GM19025 (cell line): ENCODE results near the gene DYNLL2.
"Not testable (repeated sequence)": the region's sequence is repeated elsewhere in the genome, so short reads cannot be mapped to it uniquely, and the experiment has no call there.

Experiments used
- ATAC-seq: cut with Tn5 transposase; IDR thresholded peaks from one replicate; pipeline ENCODE4 v1.9.1; 2021; ENCODE audit warnings: mild to moderate bottlenecking, low read depth, moderate library complexity; ENCODE audit not compliant: unreplicated experiment

DYNLL2 gene

DNA sequence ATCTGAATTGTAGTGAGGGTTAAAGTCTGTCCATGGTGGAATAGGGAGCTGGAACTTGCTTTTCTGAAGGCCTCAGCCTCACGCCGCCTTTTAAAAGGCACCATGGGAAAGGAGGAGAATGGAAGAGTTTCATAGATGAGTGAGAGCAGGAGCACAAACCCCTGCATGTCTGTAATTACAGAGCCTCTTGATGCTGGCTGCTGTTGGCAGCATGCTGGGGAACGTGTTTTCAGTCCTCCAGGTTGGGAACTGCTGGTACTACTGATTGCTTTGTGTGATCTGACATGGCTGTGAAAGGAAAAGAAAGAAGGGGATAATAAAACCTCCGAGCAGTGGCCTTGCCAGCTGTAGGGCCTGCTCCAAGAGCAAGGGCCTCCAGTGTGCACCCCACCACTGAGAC lies 16.8 kb upstream of the DYNLL2 start:
- ATAC-seq = no peak

DNA sequence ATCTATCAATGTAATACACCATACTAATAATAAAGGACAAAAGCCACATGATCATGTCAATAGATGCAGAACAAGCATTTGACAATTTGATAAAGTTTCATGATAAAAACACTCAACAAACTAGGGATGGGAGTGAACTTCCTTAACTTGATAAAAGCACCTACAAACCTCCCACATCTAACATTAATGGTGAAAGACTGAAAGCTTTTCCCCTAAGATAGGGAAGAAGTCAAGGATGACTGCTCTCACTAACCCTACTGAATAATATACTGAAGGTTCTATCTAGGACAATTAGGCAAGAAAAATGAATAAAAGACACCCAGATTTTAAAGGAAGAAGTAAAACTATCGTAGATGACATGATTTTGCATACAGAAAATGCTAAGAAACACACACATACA lies 10.4 kb upstream of the DYNLL2 start:
- ATAC-seq = no peak

DNA sequence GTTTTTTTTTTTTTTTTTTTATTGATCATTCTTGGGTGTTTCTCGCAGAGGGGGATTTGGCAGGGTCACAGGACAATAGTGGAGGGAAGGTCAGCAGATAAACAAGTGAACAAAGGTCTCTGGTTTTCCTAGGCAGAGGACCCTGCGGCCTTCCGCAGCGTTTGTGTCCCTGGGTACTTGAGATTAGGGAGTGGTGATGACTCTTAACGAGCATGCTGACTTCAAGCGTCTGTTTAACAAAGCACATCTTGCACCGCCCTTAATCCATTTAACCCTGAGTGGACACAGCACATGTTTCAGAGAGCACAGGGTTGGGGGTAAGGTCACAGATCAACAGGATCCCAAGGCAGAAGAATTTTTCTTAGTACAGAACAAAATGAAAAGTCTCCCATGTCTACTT lies 10.0 kb upstream of the DYNLL2 start:
- ATAC-seq = not testable (repeated sequence)

DNA sequence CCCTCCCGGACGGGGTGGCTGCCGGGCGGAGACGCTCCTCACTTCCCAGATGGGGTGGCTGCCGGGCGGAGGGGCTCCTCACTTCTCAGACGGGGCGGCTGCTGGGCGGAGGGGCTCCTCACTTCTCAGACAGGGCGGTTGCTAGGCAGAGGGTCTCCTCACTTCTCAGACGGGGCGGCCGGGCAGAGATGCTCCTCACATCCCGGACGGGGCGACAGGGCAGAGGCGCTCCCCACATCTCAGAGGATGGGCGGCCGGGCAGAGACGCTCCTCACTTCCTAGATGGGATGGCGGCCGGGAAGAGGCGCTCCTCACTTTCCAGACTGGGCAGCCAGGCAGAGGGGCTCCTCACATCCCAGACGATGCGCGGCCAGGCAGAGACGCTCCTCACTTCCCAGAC lies 8.8 kb upstream of the DYNLL2 start:
- not testable (repeated sequence) for ATAC-seq

DNA sequence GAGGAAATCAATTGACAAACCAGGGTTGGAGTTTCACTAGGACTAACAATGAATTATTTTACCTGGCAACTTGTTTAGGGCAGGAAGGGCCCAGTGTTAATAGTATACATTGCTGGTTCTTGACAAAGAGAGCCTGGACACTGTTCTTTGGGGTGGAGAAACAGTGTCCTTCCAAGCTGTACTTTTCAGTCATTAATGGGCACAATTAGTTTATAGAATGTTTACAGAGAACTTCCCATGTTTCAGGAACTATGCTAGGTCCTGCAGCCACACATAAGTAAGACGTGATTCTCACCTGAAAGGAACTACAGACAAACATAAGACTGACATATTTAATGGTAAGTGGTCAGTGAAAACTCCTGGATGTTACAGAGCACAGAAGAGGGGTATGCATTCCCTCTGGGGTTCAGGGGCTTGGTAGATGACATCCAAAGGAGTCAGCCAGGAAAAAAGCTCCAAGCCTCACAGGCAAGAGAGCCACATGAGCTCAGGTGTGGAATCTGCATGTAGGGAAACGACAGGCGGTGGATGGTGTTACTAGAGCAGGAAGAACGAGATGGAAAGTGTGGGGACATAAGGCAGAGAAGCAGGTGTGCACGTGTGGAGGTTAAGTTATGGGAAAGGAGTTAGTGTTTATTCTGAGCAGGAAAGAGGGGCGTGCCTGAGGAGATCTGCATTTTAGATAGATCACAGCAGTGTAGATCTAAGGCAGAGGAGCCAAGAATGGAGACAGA lies 3.8 kb upstream of the DYNLL2 start:
- ATAC-seq = no peak

DNA sequence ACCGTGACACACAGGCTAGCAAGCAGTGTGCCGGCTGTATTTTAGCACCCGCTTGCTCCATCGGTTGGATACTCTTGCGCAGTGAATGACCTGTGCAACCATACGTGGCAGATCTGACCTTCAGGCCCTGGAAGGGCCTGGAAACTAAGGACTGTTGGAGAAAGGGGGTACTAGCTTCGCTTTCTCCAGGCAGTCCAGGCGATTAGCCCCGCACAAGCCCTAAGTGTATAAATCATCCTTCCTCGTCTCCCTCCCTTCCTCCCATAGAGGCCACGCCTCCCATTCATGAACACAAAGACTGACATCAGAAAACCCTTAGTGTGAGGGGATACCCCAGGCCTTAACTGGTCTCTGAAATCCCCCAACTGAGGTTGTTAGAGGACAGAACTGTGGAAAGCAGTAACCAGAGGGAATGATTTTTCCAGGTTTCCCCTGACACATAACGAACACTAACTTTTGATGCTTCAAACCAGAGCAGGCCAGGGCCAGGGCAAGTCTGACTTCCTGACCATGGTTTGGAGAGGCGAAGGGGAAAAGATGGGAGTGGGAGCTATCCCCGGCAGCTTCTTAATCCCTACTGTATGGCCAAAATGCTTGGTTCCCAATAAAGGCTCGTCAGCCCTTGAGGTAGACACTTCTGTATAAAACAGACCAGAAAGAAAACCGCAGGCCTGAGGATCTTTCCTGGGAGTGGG lies 1.4 kb upstream of the DYNLL2 start:
- no peak for ATAC-seq

DNA sequence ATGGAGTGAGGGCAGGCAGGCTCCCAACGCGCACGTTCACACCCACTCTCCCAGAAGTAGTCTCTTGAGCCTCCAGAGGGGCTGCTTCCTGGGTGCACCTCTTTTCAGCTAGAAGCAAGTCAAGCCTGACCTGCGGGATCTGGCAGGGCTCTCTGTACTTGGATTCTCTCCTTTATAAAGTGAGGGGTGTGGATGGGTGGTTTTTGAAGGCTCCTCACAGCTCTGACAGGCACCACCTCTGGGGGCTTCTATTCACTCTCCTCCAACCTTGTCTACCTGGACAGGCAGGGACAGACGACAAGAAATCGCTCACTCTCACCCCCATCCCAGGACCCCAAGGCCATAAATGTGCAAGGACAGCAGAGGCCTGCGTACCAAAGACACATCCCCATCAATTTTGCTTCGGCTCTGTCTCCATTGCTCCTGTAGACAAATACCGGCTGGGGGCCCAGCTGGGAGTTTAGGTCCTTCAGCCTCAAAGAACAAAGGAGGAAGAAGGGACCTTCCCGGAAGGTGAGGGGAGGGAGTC lies 814 bp upstream of the DYNLL2 start:
- ATAC-seq = no peak

DNA sequence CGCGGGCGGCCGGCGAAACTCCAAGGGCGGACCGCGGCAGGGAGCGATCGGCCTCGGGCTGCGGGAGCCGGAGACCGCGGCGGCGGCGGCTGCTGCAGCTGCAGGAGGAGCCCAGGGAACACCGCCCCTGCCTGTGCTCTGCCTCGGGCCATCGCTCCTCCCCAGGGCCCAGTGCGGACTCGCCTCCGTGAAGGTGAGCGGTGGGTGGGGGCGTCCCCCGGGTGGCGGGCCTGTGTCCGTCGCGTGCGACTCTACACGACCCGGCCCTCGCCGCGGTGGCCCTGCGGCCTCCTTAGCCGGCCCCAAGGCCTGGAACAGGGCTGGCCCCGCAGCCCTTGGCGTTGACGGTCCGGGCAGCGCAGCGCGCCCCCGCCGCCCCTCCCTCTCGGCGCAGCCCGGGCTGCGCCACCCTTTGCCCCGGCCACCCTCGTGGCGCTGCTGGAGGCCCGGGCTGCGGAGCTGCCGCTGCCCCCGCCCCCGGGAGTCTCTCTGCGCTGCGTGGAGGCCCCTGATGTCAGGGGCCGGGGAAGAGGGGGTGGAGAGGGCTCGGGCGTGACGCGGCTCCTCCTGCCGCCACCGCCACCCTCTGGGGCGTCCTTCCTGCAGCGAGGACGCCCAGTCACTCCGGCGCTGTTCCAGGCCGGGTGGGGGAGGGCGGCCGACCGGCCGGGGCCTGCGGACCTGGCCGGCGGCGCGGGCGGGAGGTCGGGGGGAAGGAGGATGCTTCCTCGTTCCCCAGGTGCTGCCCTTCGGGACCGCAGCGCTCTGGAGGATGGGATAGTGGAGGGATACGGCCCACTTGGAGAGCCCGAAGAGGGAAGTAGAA lies 485 bp downstream of the DYNLL2 start:
- peak; percentile 50 for ATAC-seq

DNA sequence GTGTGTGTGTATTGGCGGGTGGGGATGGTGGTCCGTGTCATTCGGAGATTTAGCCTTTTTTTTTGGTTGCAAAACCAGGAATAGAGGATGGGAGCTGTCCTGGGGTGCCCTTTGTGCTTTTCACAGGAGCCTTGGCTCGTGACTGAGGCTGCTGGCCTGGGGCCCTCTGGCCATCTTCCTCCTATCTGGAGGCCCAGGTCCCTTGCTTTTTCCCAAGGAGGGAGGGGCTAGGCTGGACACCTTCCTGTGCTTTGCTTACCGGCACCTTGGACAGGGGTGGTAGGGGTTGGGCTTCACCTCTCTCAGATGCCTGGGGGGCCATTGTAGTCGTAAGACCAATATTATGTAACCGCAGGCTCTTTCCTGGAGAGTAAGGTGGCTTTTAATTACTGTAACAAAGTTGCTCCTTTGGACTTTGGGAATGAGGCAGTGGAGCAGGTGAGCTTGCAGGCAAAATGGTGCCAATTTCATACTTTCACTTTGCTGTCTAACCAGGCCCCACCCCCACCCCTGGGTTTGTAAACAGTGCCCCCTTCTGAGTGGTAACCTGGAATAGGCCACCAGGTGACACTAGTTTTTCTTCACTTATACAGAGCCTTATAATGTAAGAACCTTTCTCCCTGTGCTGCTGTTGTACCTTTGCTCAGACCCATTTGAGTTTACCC lies 1.2 kb downstream of the DYNLL2 start:
- ATAC-seq = no peak

DNA sequence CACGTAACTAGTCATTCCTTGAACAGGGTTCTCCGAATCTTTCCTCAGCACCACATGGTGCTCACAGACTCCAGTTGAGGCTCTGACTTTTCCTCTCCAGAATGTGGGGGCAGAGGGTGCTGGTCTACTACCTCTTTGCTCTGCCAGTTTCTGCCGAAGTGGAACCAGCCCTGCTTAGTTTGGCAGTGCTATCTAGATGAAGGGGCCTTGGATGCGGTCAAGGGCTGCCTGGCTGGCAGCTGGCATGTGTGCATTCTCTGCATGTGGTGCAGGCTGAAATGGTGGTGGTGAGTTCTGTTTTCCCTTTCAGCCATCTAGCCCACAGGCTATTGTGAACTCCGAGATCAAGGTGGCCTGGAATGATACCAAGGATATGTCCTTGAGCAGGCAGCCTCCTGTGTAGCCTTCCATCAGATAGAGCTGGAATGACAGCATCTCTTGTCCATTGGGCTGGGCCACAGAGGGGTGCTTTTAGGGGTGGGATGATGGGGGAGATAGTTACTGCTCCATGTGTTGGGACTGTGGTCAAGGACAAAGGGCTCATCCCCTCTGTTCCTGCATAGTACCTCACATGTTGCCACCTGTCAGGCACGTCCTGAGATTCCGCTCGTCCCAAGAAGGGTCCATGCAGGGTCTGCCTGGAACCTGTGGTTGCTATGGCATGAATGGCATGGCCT lies 2.0 kb downstream of the DYNLL2 start:
- ATAC-seq = no peak

DNA sequence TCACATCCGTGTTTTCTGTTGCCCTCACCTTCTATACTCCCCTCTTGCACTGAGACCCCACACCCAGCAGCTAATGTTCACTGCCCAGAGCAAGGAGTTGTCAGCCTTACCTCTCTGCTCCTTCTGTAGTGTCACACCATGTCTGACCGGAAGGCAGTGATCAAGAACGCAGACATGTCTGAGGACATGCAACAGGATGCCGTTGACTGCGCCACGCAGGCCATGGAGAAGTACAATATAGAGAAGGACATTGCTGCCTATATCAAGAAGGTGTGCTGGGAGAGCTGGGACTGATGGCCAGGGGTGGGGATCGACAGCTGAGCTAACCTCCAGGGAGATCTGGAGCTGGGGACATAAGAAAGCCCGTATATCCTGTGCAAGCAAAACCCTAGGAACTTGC lies 3.7 kb downstream of the DYNLL2 start:
- no peak for ATAC-seq

DNA sequence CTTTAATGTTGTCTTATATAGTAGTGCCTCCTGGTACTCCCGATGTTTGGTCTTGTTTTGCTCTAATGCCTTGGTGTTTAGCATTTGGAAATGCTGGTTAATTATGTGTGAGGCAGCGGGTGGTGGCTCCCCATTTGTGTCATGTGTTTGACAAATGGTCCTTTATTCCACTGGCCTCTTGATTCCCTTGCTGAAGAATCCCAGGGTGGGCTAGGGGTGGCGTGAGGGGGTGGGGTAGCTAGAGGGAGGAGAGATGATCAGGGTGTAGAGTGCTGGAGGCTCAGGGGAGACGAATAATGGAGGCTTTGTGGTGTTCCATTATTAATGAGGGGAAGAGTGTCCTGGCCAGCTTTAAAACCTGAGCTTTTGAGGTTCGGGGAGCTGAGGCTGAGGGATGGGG lies 5.4 kb downstream of the DYNLL2 start:
- no peak for ATAC-seq

DNA sequence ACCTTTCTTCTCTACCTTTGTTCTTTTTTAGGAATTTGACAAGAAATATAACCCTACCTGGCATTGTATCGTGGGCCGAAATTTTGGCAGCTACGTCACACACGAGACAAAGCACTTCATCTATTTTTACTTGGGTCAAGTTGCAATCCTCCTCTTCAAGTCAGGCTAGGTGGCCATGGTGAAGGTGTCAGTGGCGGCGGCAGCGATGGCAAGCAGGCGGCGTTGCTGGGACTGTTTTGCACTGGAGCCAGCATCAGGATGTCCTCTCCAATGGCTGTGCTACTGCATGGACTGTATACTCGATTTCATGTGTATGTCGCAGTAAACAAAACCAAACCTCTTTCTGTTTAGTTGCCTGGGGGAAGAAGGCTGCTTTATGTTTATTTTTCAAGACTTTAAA lies 5.9 kb downstream of the DYNLL2 start:
- no peak for ATAC-seq

DNA sequence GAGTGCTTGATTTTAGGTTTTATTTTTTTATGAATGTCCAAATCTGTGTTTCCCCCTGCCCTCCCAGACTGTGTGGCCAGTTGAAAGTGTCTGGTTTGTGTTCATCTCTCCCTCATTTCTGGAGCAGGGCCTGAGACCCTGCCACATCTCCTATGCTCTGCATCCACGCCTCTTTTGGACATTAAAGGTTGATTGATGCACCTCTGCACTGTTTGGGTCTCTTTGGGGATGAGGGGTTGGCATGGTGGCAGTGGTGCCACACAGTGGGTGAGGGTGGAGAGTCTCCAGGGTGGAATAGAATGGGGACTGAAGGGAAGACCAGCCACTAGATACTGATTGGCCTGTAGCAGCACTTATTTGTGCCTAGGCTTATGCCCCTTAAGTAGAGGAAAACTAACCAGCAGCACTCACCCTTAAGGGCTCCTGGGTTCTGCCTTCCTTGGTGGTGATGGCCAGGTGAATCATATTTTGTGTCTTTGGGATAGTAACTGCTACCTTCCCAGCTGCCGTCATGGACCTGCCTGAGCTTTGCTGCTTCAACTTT lies 7.9 kb downstream of the DYNLL2 start:
- ATAC-seq = no peak

DNA sequence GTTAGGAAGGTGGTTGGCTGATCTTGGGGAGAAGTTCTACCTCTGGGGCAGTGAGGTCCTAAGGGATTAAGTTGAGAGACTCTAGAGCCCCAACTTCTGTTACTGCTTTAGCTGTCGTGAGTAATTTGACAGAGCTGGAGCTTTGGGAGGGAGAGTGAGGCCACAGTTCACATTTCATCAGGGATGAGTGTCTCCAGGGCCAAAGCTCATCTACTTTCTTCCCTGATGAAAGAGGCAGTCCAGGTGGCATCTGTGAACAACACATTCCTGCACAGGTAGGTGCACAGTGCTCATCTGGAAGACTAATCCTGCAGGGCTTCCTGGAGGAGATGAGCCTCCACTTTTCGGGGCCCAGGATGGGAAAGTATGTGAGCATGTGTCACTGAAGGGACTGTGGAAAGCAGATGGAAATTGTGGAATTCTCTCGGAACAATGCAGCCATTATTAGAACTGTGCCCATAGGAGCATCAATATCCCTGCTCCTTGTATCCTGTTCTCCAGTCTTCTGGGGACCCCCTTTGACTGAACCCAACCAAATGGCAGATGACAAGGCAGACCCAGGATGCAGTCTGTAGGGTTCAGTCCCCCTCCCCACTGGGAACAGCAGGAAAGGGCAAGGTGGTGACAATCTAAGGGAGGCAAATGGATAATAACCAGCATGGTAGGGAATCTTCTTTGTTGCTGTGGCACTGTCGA lies 9.0 kb downstream of the DYNLL2 start:
- ATAC-seq = no peak

DNA sequence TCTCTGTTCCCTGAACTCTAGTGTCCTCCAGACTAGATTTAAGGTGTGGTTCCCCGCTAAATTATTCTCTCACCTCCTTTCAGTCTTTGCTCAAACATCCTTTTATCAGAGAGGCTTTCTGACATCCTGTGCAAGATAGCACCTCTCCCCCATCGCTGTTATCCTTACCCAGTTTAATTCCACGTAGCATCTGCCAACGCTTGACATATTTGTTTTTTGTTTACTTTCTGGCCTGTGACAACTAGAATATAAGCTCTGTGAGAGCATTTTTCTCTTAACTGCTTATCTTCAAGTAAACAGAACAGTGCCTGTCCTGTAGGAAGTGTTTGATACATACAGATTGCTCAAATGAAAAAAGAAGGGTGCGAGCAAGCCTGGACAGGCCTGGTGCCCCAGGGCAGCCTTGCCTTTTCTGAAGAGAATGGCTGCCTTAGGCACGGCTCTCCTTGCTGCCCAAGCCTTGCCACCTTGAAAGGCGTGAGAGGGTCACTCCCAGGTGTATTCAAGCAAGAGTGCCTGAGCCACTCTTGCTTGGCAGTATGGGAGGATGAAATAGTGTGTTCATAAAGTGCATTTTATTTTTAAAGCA lies 9.7 kb downstream of the DYNLL2 start:
- ATAC-seq = no peak

DNA sequence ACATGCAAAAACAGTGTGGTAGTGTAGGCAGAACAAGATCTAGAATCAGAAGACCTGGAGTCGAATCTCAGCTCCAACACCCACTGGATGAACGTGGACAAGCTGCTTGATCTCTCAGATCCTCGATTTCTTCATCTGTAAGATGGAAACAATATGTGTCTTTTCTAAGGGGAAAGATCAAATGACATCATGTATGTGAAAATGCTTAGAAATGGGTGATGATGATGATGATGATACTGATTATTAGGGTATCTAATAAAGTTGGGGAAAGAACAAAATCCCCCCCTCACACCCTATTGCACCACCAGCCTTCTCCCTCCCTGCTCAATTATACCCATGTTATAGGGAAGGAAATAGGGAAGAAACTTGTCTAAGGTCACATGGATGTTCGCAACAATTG lies 10.9 kb downstream of the DYNLL2 start:
- ATAC-seq = no peak

DNA sequence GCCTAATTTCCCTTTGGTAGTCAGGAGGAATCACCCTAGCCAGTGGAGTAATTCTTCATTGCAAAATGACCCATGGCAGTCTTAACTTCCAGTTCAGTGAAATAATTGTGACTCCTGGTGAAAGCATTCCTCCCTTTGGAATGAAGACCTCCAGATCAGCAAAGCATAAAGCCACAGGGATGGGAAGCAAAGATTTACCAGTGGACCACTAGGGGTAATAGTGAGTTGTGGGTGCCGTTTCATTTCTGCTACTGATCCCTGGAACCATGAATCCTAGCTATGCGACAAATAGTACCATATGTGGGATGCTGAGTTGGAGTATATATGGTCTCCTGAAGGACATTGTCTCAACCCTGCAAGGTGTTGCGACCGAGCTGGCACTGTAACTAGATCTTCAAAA lies 13.7 kb downstream of the DYNLL2 start:
- ATAC-seq = no peak
